K562 (cell line): Measurements from ENCODE around the gene PPP1R9B. TPM values are rescaled to one million over a fixed set of nuclear protein-coding genes. Genes with fewer than 3 reads are reported as not detected.

Experiments used
- ATAC-seq: fragments of 200-7000 bp; cut with Tn5 transposase; 3 replicates; pipeline ENCODE4 v1.9.1; 2020; ENCODE audit warnings: moderate library complexity
- BruUV-seq: library from RNA; stranded (reverse); fragments of 400-500 nt; replicated peaks from 2 replicates; lab custom pipeline; 2021; lab: Mats Ljungman, UMichigan
- CTCF ChIA-PET: fragments of 300-600 bp; formaldehyde crosslinking; extraction: SDS; loops from one replicate; lab custom pipeline; 2021; ENCODE audit warnings: low intra/inter-chr PET ratio; lab: Yijun Ruan, JAX
- POLR2A ChIA-PET: fragments of 300-600, 350-650 bp; sonication (Branson Sonifier 250); formaldehyde crosslinking; extraction: SDS; loops from one replicate; lab custom pipeline; 2021; ENCODE audit warnings: antibody characterized with exemption, inconsistent platforms; lab: Yijun Ruan, JAX
- DNase-seq, 4 experiments: peaks; one replicate each; pipeline versions ENCODE4 v3.0.0 to v3.0.0-alpha.2; 2011 to 2018; ENCODE audit warnings: low spot score in 3 of 4, mixed read lengths in 3 of 4; ENCODE audit errors: extremely low read depth in 1 of 4
- FAIRE-seq: peaks from 2 replicates; lab custom pipeline; 2011; peaks lifted over from hg19 to GRCh38; lab: Jason Lieb, UNC
- H2AFZ ChIP-seq: 2 replicates; pipeline ENCODE4 v1.6.0; 2011; ENCODE audit warnings: low read depth, low read length, control low read depth, inconsistent platforms
- H3K27ac ChIP-seq: fragments of 200-600 bp; 3 replicates; pipeline ENCODE4 v1.8.0; 2011; ENCODE audit warnings: low read depth, mild to moderate bottlenecking, control low read depth, inconsistent platforms, low read length, moderate library complexity, mixed read lengths; ENCODE audit errors: extremely low read depth
- H3K27me3 ChIP-seq, 2 experiments: fragments of 300-600 bp in 1 of 2; 2 replicates in 1 of 2; 3 replicates in 1 of 2; pipeline versions ENCODE4 v1.6.0 to v1.8.0; 2011; ENCODE audit warnings: inconsistent platforms in 2 of 2, low read length in 2 of 2, mild to moderate bottlenecking in 1 of 2, mixed read lengths in 1 of 2, moderate library complexity in 1 of 2; ENCODE audit not compliant: control insufficient read depth in 2 of 2, insufficient read depth in 2 of 2
- H3K36me3 ChIP-seq: fragments of 300-600 bp; 3 replicates; pipeline ENCODE4 v1.8.0; 2011; ENCODE audit warnings: mild to moderate bottlenecking, low read length, inconsistent platforms; ENCODE audit not compliant: control insufficient read depth, insufficient read depth
- H3K4me1 ChIP-seq, 2 experiments: fragments of 200-600 bp in 1 of 2; replicated peaks in 1 of 2; 2 replicates in 1 of 2; 3 replicates in 1 of 2; pipeline versions ENCODE4 v1.5.1 to v1.8.0; 2011; ENCODE audit warnings: inconsistent platforms in 2 of 2, low read length in 2 of 2, mild to moderate bottlenecking in 1 of 2, mixed read lengths in 1 of 2, moderate library complexity in 1 of 2; ENCODE audit not compliant: control insufficient read depth in 2 of 2, insufficient read depth in 2 of 2
- H3K4me2 ChIP-seq: 2 replicates; pipeline ENCODE4 v1.6.1; 2011; ENCODE audit warnings: low read length, control low read depth, inconsistent platforms, mixed read lengths; ENCODE audit not compliant: insufficient read depth
- H3K4me3 ChIP-seq: fragments of 200-600 bp; sonication (generic), shearing (Covaris generic); 2 replicates; pipeline ENCODE4 v1.5.1; 2016; ENCODE audit warnings: control low read depth, inconsistent platforms
- H3K79me2 ChIP-seq: fragments of 200-600 bp; 3 replicates; pipeline ENCODE4 v1.8.0; 2011; ENCODE audit warnings: low read length, inconsistent platforms; ENCODE audit not compliant: control insufficient read depth, insufficient read depth
- H3K9ac ChIP-seq, 2 experiments: 2 replicates each; pipeline versions ENCODE4 v1.6.0 to v1.6.1; 2011; ENCODE audit warnings: low read depth in 2 of 2, low read length in 2 of 2, control low read depth in 1 of 2, inconsistent platforms in 1 of 2, mild to moderate bottlenecking in 1 of 2, mixed read lengths in 1 of 2; ENCODE audit not compliant: insufficient read depth in 1 of 2
- H3K9me1 ChIP-seq: one replicate; pipeline ENCODE4 v1.6.0; 2011; ENCODE audit warnings: inconsistent platforms, mild to moderate bottlenecking, low read length, moderate library complexity; ENCODE audit not compliant: control insufficient read depth, insufficient read depth
- H3K9me3 ChIP-seq: replicated peaks from 2 replicates; pipeline ENCODE4 v1.5.1; 2011; ENCODE audit warnings: low read depth, low read length, inconsistent platforms; ENCODE audit not compliant: control insufficient read depth, insufficient read depth
- H4K20me1 ChIP-seq: replicated peaks from 2 replicates; pipeline ENCODE4 v1.6.1; 2011; ENCODE audit warnings: low read length, inconsistent platforms, mixed read lengths; ENCODE audit not compliant: control insufficient read depth, insufficient read depth
- BRCA1 ChIP-seq, 2 experiments: fragments of 450-650 bp in 1 of 2; sonication (generic) in 1 of 2; formaldehyde crosslinking in 1 of 2; IDR thresholded peaks; 2 replicates each; pipeline versions ENCODE4 v1.5.0 to v1.6.1; 2017 to 2020; ENCODE audit warnings: mild to moderate bottlenecking in 1 of 2, missing genetic modification reagents in 1 of 2
- CGGBP1 ChIP-seq: fragments of 250-450 bp; sonication (Bioruptor Pico); IDR thresholded peaks from 2 replicates; pipeline ENCODE4 v1.9.0; 2021; ENCODE audit warnings: mild to moderate bottlenecking
- ESRRA ChIP-seq: fragments of 450-650 bp; IDR thresholded peaks from 2 replicates; pipeline ENCODE4 v1.6.1; 2014; ENCODE audit warnings: low read depth, mild to moderate bottlenecking, moderate library complexity, borderline replicate concordance
- ETV6 ChIP-seq, 3 experiments: fragments of 150-350 bp in 1 of 3; sonication (generic) in 1 of 3; formaldehyde crosslinking in 1 of 3; IDR thresholded peaks; 2 replicates each; pipeline versions ENCODE4 v1.6.1 to v1.8.0; 2014 to 2022; ENCODE audit warnings: borderline replicate concordance in 2 of 3, low read depth in 2 of 3, antibody characterized with exemption in 1 of 3, low read length in 1 of 3, mild to moderate bottlenecking in 1 of 3, missing genetic modification reagents in 1 of 3
- GTF2E2 ChIP-seq: fragments of 200-800 bp; sonication (Bioruptor generic); IDR thresholded peaks from 2 replicates; pipeline ENCODE4 v1.6.1; 2016; ENCODE audit warnings: missing genetic modification characterization, missing compliant biosample characterization
- KLF1 ChIP-seq: fragments of 450-650 bp; IDR thresholded peaks from 2 replicates; pipeline ENCODE4 v1.6.1; 2016; ENCODE audit warnings: missing genetic modification characterization, missing compliant biosample characterization
- MNT ChIP-seq, 2 experiments: fragments of 450-650 bp; conservative IDR thresholded peaks; 2 replicates each; pipeline ENCODE4 v1.6.1; 2017; ENCODE audit warnings: mild to moderate bottlenecking in 2 of 2, moderate library complexity in 2 of 2
- MTA2 ChIP-seq: fragments of 450-650 bp; IDR thresholded peaks from 2 replicates; pipeline ENCODE4 v1.6.1; 2016; ENCODE audit warnings: low read depth
- MYNN ChIP-seq, 2 experiments: sonication (generic); formaldehyde crosslinking in 1 of 2; IDR thresholded peaks; 2 replicates each; pipeline versions ENCODE4 v1.5.0 to v1.6.1; 2016 to 2020; ENCODE audit warnings: antibody characterized with exemption in 1 of 2, missing genetic modification reagents in 1 of 2
- NFIC ChIP-seq: fragments of 450-650 bp; IDR thresholded peaks from 2 replicates; pipeline ENCODE4 v1.6.1; 2017; ENCODE audit warnings: mild to moderate bottlenecking, inconsistent platforms
- NR2C2 ChIP-seq, 2 experiments: fragments of 200-800 bp in 1 of 2; sonication (Bioruptor generic) in 1 of 2; sonication (generic) in 1 of 2; formaldehyde crosslinking in 1 of 2; IDR thresholded peaks; 2 replicates each; pipeline versions ENCODE4 v1.6.1 to v1.8.0; 2016 to 2022; ENCODE audit warnings: mild to moderate bottlenecking in 1 of 2, missing compliant biosample characterization in 1 of 2, missing genetic modification characterization in 1 of 2, missing genetic modification reagents in 1 of 2
- RNF2 ChIP-seq: sonication (generic); IDR thresholded peaks from 2 replicates; pipeline ENCODE4 v1.6.1; 2016
- ZNF609 ChIP-seq: sonication (generic); formaldehyde crosslinking; IDR thresholded peaks from 2 replicates; pipeline ENCODE4 v1.8.1; 2023; ENCODE audit warnings: missing genetic modification reagents, mild to moderate bottlenecking, borderline replicate concordance
- WGBS: fragments of 100-300 bp; shearing (Covaris generic); methylation state at CpG from one replicate; pipeline ENCODE4 v1.1.6; 2016; ENCODE audit warnings: low coverage, mixed read lengths; ENCODE audit not compliant: insufficient coverage; ENCODE audit errors: missing lambda C conversion rate; 5-methylcytosine and 5-hydroxymethylcytosine counted together
- in situ Hi-C: fragments of 300-500 bp; cut with MboI; formaldehyde crosslinking; loops from 4 replicates; pipeline ENCODE4 v1.15.0; 2018; ENCODE audit warnings: inconsistent platforms, mixed read lengths
- intact Hi-C: fragments of 100-400 bp; cut with micrococcal nuclease; formaldehyde crosslinking; loops from 2 replicates; pipeline ENCODE4 v1.14.2; 2022
- polyA plus RNA-seq, 8 experiments: library from polyadenylated mRNA; depleted of rRNA in 4 of 8; stranded (reverse) in 5 of 8; unstranded in 3 of 8; fragments of >200 nt; fragmentation: Nextera tagmentation in 2 of 8; fragmentation: Illumina TruSeq in 1 of 8; extraction: Ambion mirVana in 2 of 8; extraction: Trizol in 1 of 8; gene quantifications; 2 replicates each; pipeline versions ENCODE4 v1.2.1 to v1.2.3, GENCODE V29; 2011 to 2014; ENCODE audit warnings: inconsistent platforms in 1 of 8, missing spikeins in 1 of 8
- total RNA-seq, 7 experiments: library from RNA; depleted of rRNA in 6 of 7; stranded (reverse); fragments of >200 nt in 6 of 7; fragmentation: Illumina TruSeq in 2 of 7; extraction: Trizol in 2 of 7; gene quantifications; 2 replicates each; pipeline versions ENCODE4 v1.2.1 to v1.2.3, GENCODE V29; 2011 to 2021; ENCODE audit warnings: low replicate concordance in 1 of 7

Gene PPP1R9B
- total and polyA plus RNA-seq, 9 of the 15 experiments (the other 6 are each of a cell fraction or from before 2014, with no cell fraction given), result 0.10 to 63.5 (median 24.7) TPM

- H4K20me1 ChIP-seq, result peaks cover 9% of the 10 kb centered on the region
- CTCF ChIA-PET, result interaction anchor here (0.7 kb wide), 1 partner anchor 9 kb away, joined by 3 read pairs; no protein-coding TSS in a partner anchor
- H3K36me3 ChIP-seq, result no peaks in the 10 kb centered on the region
- H3K4me3 ChIP-seq, result no peak overlapping the region
- H3K4me2 ChIP-seq, result no peak overlapping the region
- no peaks in the 10 kb centered on the region for H3K79me2 ChIP-seq
- H2AFZ ChIP-seq, result no peak overlapping the region
- no peaks in the 10 kb centered on the region for H3K9me3 ChIP-seq
- no peak for FAIRE-seq
- in situ Hi-C loops (no loop called here), intact Hi-C loops (loop anchor here (2.0 kb wide), 1 partner anchor 85 kb away; no protein-coding TSS in a partner anchor)
- POLR2A ChIA-PET, result no interaction called here
- H3K27me3 ChIP-seq, result peaks cover 13 to 25% of the 10 kb centered on the region in 2 experiments; a peak in 4 of 5 replicates
- peaks cover 2 to 50% of the 10 kb centered on the region in 2 experiments for H3K4me1 ChIP-seq
- BruUV-seq, result no TSS peak
- H3K27ac ChIP-seq, result no peak overlapping the region
- no peak overlapping the region for H3K9ac ChIP-seq
- DNase-seq, result no peak
- WGBS, result 52% methylated on average over 7 of the region's 7 CpGs
- ATAC-seq, result no peak
- no peaks in the 10 kb centered on the region for H3K9me1 ChIP-seq
- TF ChIP-seq GTF2E2 (tag) (no peak), CGGBP1 (CRISPR knock-in tag) (no peak), BRCA1 (IDR thresholded peaks at IDR 0.05) (no peak), BRCA1 (CRISPR knock-in tag; IDR thresholded peaks at IDR 0.05) (no peak), ZNF609 (0 out of 2 replicates have a peak, but pooled peaks have one; percentile 37), ETV6 (IDR thresholded peaks at IDR 0.05; ENCODE audit: borderline replicate concordance in 1 of 2, low read depth in 2 of 2, low read length in 1 of 2) (no peak), ETV6 (CRISPR knock-in tag; IDR thresholded peaks at IDR 0.05; ENCODE audit: borderline replicate concordance) (no peak), NFIC (peak; percentile 81), RNF2 (no peak), MTA2 (no peak), MNT (conservative IDR thresholded peaks at IDR 0.05) (no peak), MYNN (IDR thresholded peaks at IDR 0.05) (no peak), MYNN (CRISPR knock-in tag; IDR thresholded peaks at IDR 0.05) (no peak), NR2C2 (CRISPR knock-in tag; IDR thresholded peaks at IDR 0.05) (peak; percentile 84), NR2C2 (tag; IDR thresholded peaks at IDR 0.05) (peak; percentile 85), ESRRA (peak; percentile 87), KLF1 (no peak)
These were observed 36.7 kb downstream of the PPP1R9B start for GRCh38 chr17:50113624-50114320.
